NT2/D1 (cell line): Measurements from ENCODE around the gene GABBR2.
A peak's percentile ranks its signal among the peaks of the same experiment; 100 is the strongest.

Source experiments
- DNase-seq: peaks from one replicate; pipeline ENCODE4 v3.0.0-alpha.2; 2011; ENCODE audit warnings: low read depth, low spot score
- H3K27me3 ChIP-seq: 2 replicates; pipeline ENCODE4 v1.6.0; 2011; ENCODE audit warnings: mild to moderate bottlenecking; ENCODE audit not compliant: insufficient read length, insufficient read depth
- H3K36me3 ChIP-seq: 2 replicates; pipeline ENCODE4 v1.6.1; 2011; ENCODE audit warnings: mild to moderate bottlenecking, low read length, mixed read lengths; ENCODE audit not compliant: insufficient read depth, insufficient read length
- H3K4me1 ChIP-seq: 2 replicates; pipeline ENCODE4 v1.5.1; 2011; ENCODE audit not compliant: insufficient read depth, insufficient read length
- H3K4me3 ChIP-seq: 2 replicates; pipeline ENCODE4 v1.5.1; 2011; ENCODE audit warnings: low read depth; ENCODE audit not compliant: insufficient read length
- H3K9ac ChIP-seq: 2 replicates; pipeline ENCODE4 v1.6.0; 2011; ENCODE audit warnings: low read depth; ENCODE audit not compliant: insufficient read length
- H3K9me3 ChIP-seq: 2 replicates; pipeline ENCODE4 v1.5.1; 2011; ENCODE audit warnings: mild to moderate bottlenecking, low read length; ENCODE audit not compliant: insufficient read depth
- SUZ12 ChIP-seq: IDR thresholded peaks from 2 replicates; pipeline ENCODE4 v1.6.1; 2011; ENCODE audit not compliant: insufficient read length, insufficient read depth; ENCODE audit errors: extremely low read depth
- YY1 ChIP-seq: IDR thresholded peaks from 2 replicates; pipeline ENCODE4 v1.6.1; 2011; ENCODE audit not compliant: insufficient read length, insufficient read depth
- ZNF274 ChIP-seq: IDR thresholded peaks from 2 replicates; pipeline ENCODE4 v1.6.1; 2011; ENCODE audit warnings: mild to moderate bottlenecking, low read depth, low read length

Gene GABBR2

GRCh38 chr9:98418578-98419259 is 290.0 kb downstream of the GABBR2 start:
- Histone ChIP-seq H3K4me3 (no peak overlapping the region), H3K27me3 (no peaks in the 10 kb centered on the region), H3K9ac (no peak overlapping the region), H3K36me3 (no peaks in the 10 kb centered on the region), H3K9me3 (0 out of 2 replicates have a peak, but pooled peaks cover 5% of the 10 kb centered on the region), H3K4me1 (peaks cover 5% of the 10 kb centered on the region)
- no peak for TF ChIP-seq YY1
- no peak for DNase-seq

GRCh38 chr9:98416294-98417248 is 292.2 kb downstream of the GABBR2 start:
- no peaks in the 10 kb centered on the region for H3K27me3 ChIP-seq
- H3K9me3 ChIP-seq: 0 out of 2 replicates have a peak, but pooled peaks cover 5% of the 10 kb centered on the region
- H3K9ac ChIP-seq: no peak overlapping the region
- no peak overlapping the region for H3K4me3 ChIP-seq
- H3K36me3 ChIP-seq: no peaks in the 10 kb centered on the region
- H3K4me1 ChIP-seq: peaks cover 8% of the 10 kb centered on the region
- TF ChIP-seq ZNF274: no peak
- TF ChIP-seq YY1: no peak
- no peak for TF ChIP-seq SUZ12
- DNase-seq: no peak

- 0 out of 2 replicates have a peak, but pooled peaks cover 5% of the 10 kb centered on the region for H3K9me3 ChIP-seq
- H3K4me1 ChIP-seq: peaks cover 8% of the 10 kb centered on the region
- H3K9ac ChIP-seq: no peak overlapping the region
- no peaks in the 10 kb centered on the region for H3K27me3 ChIP-seq
- no peak for DNase-seq
- TF ChIP-seq YY1: no peak
- no peak for TF ChIP-seq ZNF274
- no peak for TF ChIP-seq SUZ12
- no peak overlapping the region for H3K4me3 ChIP-seq
- H3K36me3 ChIP-seq: no peaks in the 10 kb centered on the region
Measured at GRCh38 chr9:98415782-98416181, 293.0 kb downstream of the GABBR2 start.

- H3K4me1 ChIP-seq: peaks cover 11% of the 10 kb centered on the region
- no peak overlapping the region for H3K4me3 ChIP-seq
- no peaks in the 10 kb centered on the region for H3K36me3 ChIP-seq
- no peak overlapping the region for H3K9ac ChIP-seq
- H3K9me3 ChIP-seq: 0 out of 2 replicates have a peak, but pooled peaks cover 5% of the 10 kb centered on the region
- TF ChIP-seq SUZ12: no peak
- no peak for TF ChIP-seq ZNF274
- no peak for TF ChIP-seq YY1
- DNase-seq: peak; percentile 46
- H3K27me3 ChIP-seq: no peaks in the 10 kb centered on the region
Measured at GRCh38 chr9:98413084-98413483, 295.7 kb downstream of the GABBR2 start.

GRCh38 chr9:98412101-98412842 is 296.5 kb downstream of the GABBR2 start:
- H3K36me3 ChIP-seq: no peaks in the 10 kb centered on the region
- no peak for TF ChIP-seq YY1
- no peak for TF ChIP-seq ZNF274
- TF ChIP-seq SUZ12: no peak
- 0 out of 2 replicates have a peak, but pooled peaks cover 5% of the 10 kb centered on the region for H3K9me3 ChIP-seq
- H3K4me1 ChIP-seq: peaks cover 11% of the 10 kb centered on the region
- no peaks in the 10 kb centered on the region for H3K27me3 ChIP-seq
- H3K4me3 ChIP-seq: no peak overlapping the region
- H3K9ac ChIP-seq: no peak overlapping the region
- DNase-seq: no peak

GRCh38 chr9:98410185-98410697 is 298.5 kb downstream of the GABBR2 start:
- H3K4me1 ChIP-seq: peaks cover 10% of the 10 kb centered on the region
- peak; percentile 57 for DNase-seq
- H3K9ac ChIP-seq: no peak overlapping the region
- no peak overlapping the region for H3K4me3 ChIP-seq
- TF ChIP-seq ZNF274 (no peak), YY1 (no peak), SUZ12 (no peak)
- no peaks in the 10 kb centered on the region for H3K9me3 ChIP-seq
- H3K36me3 ChIP-seq: no peaks in the 10 kb centered on the region
- no peaks in the 10 kb centered on the region for H3K27me3 ChIP-seq

GRCh38 chr9:98409719-98410118 is 299.0 kb downstream of the GABBR2 start:
- no peak overlapping the region for H3K9ac ChIP-seq
- H3K36me3 ChIP-seq: no peaks in the 10 kb centered on the region
- peaks cover 10% of the 10 kb centered on the region for H3K4me1 ChIP-seq
- H3K9me3 ChIP-seq: no peaks in the 10 kb centered on the region
- H3K4me3 ChIP-seq: no peak overlapping the region
- H3K27me3 ChIP-seq: no peaks in the 10 kb centered on the region
- no peak for DNase-seq
- TF ChIP-seq ZNF274 (no peak), YY1 (no peak), SUZ12 (no peak)
